ENCODE measurements around the gene DYNC1H1.

DNA sequence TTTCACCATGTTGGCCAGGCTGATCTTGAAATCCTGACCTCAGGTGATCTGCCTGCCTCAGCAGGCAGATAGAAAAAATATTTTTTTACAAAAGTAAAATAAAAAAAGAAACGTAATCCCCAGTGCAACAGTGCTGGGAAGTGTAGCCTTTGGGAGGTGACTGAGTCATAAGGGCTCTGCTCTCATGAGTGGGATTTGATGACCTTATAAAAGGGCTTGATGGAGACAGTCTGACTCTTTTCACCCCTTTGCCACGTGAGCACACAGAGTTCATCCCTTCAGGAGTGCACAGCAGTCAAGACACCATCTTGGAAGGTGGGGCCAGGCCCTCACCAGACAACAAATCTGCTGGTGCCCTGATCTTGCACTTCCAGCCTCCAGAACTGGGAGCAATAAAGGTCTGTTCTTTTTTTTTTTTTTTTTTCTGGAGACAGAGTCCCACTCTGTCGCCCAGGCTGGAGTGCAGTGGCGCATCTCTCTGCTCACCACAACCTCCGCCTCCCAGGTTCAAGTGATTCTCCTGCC lies 24.7 kb upstream of the DYNC1H1 start:
- TF ChIP-seq ZNF496 (CRISPR knock-in tag; IDR thresholded peaks at IDR 0.05; ENCODE audit: insufficient replicate concordance) (no peak), ZNF501 (CRISPR knock-in tag; IDR thresholded peaks at IDR 0.05) (no peak), NCOA2 (CRISPR knock-in tag; IDR thresholded peaks at IDR 0.05) (no peak), ZNF253 (CRISPR knock-in tag; IDR thresholded peaks at IDR 0.05; ENCODE audit: borderline replicate concordance) (no peak), ZNF232 (CRISPR knock-in tag; IDR thresholded peaks at IDR 0.05; ENCODE audit: borderline replicate concordance) (no peak), SMARCC2 (IDR thresholded peaks at IDR 0.05) (no peak), SUZ12 (IDR thresholded peaks at IDR 0.05; ENCODE audit: low read depth, low read length) (no peak), NRL (CRISPR knock-in tag; IDR thresholded peaks at IDR 0.05; ENCODE audit: borderline replicate concordance) (no peak)
- TF ChIP-seq, protein P1, sequence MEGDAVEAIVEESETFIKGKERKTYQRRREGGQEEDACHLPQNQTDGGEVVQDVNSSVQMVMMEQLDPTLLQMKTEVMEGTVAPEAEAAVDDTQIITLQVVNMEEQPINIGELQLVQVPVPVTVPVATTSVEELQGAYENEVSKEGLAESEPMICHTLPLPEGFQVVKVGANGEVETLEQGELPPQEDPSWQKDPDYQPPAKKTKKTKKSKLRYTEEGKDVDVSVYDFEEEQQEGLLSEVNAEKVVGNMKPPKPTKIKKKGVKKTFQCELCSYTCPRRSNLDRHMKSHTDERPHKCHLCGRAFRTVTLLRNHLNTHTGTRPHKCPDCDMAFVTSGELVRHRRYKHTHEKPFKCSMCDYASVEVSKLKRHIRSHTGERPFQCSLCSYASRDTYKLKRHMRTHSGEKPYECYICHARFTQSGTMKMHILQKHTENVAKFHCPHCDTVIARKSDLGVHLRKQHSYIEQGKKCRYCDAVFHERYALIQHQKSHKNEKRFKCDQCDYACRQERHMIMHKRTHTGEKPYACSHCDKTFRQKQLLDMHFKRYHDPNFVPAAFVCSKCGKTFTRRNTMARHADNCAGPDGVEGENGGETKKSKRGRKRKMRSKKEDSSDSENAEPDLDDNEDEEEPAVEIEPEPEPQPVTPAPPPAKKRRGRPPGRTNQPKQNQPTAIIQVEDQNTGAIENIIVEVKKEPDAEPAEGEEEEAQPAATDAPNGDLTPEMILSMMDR (CRISPR knock-in tag; IDR thresholded peaks at IDR 0.05) = no peak
- TF ChIP-seq, protein P2, sequence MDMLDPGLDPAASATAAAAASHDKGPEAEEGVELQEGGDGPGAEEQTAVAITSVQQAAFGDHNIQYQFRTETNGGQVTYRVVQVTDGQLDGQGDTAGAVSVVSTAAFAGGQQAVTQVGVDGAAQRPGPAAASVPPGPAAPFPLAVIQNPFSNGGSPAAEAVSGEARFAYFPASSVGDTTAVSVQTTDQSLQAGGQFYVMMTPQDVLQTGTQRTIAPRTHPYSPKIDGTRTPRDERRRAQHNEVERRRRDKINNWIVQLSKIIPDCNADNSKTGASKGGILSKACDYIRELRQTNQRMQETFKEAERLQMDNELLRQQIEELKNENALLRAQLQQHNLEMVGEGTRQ (IDR thresholded peaks at IDR 0.05; ENCODE audit: low read depth, low read length) = no peak
- TF ChIP-seq, protein P2 (CRISPR knock-in tag; IDR thresholded peaks at IDR 0.05; ENCODE audit: borderline replicate concordance) = no peak
